ENCODE measurements around the gene SPO11. TPM values are rescaled to one million over a fixed set of nuclear protein-coding genes. Genes with fewer than 3 reads are reported as not detected.

Gene SPO11, protein sequence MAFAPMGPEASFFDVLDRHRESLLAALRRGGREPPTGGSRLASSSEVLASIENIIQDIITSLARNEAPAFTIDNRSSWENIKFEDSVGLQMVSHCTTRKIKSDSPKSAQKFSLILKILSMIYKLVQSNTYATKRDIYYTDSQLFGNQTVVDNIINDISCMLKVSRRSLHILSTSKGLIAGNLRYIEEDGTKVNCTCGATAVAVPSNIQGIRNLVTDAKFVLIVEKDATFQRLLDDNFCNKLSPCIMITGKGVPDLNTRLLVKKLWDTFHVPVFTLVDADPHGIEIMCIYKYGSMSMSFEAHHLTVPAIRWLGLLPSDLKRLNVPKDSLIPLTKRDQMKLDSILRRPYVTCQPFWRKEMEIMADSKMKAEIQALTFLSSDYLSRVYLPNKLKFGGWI
- not detected in 2 replicates for total RNA-seq

DNA sequence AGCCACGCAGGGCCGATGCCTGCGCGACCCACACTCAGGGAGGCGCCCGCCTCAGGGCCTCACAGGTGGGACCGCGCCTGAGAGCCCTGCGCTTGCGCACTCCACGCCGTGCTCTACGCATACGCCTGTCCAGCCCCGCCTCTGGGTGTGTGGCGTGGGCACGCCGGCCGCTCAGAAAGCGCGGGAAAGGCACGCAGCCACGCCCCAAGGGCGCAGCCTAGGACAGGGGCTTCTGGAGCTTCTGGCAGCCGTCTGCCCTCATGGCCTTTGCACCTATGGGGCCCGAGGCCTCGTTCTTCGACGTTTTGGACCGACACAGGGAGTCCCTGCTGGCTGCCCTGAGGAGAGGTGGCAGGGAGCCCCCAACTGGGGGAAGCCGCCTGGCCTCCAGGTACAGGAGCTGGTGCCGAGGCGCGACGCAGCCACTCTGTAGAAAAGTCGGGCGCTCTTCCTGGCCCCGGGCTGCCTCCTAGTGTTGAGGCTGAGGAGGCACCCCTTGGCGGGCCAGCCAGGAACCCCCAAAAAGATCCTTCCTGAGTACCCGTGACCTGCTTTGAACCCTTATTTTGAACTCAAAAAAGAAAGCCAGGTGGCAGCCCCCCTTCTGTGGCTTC is at the start of gene SPO11:
Gene SPO11 (plus strand): TSS at position 196 of the 614 bp plus-strand sequence. CDS start 65 bp downstream, at position 261.
- TF ChIP-seq, protein P1, sequence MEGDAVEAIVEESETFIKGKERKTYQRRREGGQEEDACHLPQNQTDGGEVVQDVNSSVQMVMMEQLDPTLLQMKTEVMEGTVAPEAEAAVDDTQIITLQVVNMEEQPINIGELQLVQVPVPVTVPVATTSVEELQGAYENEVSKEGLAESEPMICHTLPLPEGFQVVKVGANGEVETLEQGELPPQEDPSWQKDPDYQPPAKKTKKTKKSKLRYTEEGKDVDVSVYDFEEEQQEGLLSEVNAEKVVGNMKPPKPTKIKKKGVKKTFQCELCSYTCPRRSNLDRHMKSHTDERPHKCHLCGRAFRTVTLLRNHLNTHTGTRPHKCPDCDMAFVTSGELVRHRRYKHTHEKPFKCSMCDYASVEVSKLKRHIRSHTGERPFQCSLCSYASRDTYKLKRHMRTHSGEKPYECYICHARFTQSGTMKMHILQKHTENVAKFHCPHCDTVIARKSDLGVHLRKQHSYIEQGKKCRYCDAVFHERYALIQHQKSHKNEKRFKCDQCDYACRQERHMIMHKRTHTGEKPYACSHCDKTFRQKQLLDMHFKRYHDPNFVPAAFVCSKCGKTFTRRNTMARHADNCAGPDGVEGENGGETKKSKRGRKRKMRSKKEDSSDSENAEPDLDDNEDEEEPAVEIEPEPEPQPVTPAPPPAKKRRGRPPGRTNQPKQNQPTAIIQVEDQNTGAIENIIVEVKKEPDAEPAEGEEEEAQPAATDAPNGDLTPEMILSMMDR (IDR thresholded peaks at IDR 0.05): no peak
- intact Hi-C loops (cut with micrococcal nuclease): no loop called here
- Mint-ChIP-seq H3K27ac (no peak within 1 kb of the TSS), H3K36me3 (ENCODE audit: low read depth) (no peaks in the 10 kb centered on the region), H3K4me3 (no peak within 1 kb of the TSS), H3K27me3 (peaks cover 26% of the 10 kb centered on the region), H3K9me3 (no peaks in the 10 kb centered on the region), H3K4me1 (no peaks in the 10 kb centered on the region)
- ChIA-PET POLR2A (no interaction called here), CTCF (interaction anchor here (0.7 kb wide), 1 partner anchor 400 kb away, joined by 3 read pairs; no protein-coding TSS in a partner anchor)
- ATAC-seq (ENCODE audit: low read depth) (no peak), DNase-seq (no peak)

DNA sequence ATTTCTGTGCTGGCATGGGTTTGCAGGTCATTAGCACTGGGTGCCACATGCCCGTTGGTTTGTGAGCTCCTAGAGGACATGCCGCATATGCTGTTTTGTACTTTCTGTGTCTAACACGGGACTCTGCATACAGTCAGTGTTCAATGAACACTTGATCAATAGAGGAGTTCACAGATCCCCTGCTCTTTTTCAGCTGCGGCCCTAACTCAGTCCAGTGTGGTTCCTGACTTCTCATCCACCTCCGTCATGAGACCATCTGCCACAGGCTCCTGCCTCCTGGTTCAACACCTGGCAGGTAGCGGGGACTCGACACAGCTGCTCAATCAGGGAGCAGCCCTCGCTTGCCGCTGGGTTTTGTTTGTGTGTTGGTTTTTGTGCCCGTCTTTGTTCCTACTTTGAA is 49.4 kb upstream of the SPO11 start:
- H3K4me3 Mint-ChIP-seq: no peak overlapping the region
- intact Hi-C loops (cut with micrococcal nuclease): no loop called here
- H3K27me3 Mint-ChIP-seq: peaks cover 30% of the 10 kb centered on the region
- H3K27ac Mint-ChIP-seq: no peak overlapping the region
- H3K36me3 Mint-ChIP-seq (ENCODE audit: low read depth): no peaks in the 10 kb centered on the region
- ATAC-seq (ENCODE audit: low read depth) (no peak), DNase-seq (no peak)
- H3K9me3 Mint-ChIP-seq: no peaks in the 10 kb centered on the region
- POLR2A ChIA-PET: no interaction called here
- H3K4me1 Mint-ChIP-seq: no peaks in the 10 kb centered on the region
- TF ChIP-seq, protein P1 (IDR thresholded peaks at IDR 0.05): no peak
- CTCF ChIA-PET: no interaction called here

DNA sequence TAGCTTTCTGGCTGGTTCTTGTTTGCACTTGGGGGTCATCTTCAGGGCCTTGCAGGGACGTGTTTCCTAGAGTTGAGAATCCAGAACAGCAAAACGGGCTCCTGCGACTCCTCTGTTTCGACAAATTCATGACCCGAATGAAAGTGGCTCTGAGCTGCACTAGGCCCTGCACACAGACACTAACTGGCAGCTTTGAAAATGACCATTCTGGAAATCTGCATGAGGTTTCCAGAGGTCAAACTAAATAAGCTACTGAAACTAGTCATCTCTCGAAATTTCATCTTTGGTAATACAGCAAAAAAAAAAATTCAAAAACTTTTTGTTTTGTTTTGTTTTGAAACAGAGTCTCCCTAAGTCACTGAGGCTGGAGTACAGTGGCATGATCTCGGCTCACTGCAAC is 47.7 kb upstream of the SPO11 start:
- intact Hi-C loops (cut with micrococcal nuclease): no loop called here
- no peak overlapping the region for H3K4me3 Mint-ChIP-seq
- no peak for DNase-seq
- ChIA-PET POLR2A (no interaction called here), CTCF (no interaction called here)
- no peaks in the 10 kb centered on the region for H3K36me3 Mint-ChIP-seq (ENCODE audit: low read depth)
- no peaks in the 10 kb centered on the region for H3K4me1 Mint-ChIP-seq
- H3K27me3 Mint-ChIP-seq: peaks cover 25% of the 10 kb centered on the region
- H3K9me3 Mint-ChIP-seq: no peaks in the 10 kb centered on the region
- ATAC-seq (ENCODE audit: low read depth): no peak
- no peak overlapping the region for H3K27ac Mint-ChIP-seq
- TF ChIP-seq, protein P1 (IDR thresholded peaks at IDR 0.05): no peak

DNA sequence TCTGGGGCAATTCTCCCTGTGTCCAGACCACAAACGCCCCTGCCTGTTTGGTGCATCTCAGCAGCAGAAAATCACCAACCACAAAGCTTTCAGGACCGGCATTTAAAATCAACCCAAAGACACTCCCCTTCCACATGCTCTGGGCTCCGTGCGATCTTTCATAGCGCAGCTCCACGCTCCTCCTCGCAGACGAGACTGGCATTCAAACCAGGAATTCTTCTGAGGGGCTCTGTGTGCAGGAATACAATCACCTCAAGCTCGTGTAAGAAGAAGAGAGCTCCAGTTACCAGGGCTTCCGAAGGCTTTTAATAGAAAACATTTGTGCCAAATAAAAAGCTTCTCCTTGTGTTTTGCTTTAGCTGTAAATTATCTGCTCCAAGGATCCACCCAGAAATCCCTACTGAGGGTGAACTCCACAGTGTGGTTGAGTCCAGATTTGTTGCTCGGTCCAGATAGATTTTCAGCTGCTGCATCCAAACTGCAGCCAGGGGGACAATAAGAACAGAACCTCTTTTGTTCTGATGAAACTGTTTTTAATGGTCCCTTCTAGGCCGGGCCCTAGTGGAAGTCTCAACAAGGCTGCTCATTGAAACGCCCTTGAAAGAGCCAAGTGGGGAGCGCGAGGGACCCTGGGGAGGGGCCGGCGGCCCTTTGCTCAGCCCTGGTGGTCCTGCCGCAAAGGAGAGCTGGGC is 46.8 kb upstream of the SPO11 start:
- TF ChIP-seq, protein P1 (IDR thresholded peaks at IDR 0.05): no peak
- Mint-ChIP-seq H3K27ac (no peak overlapping the region), H3K27me3 (peaks cover 27% of the 10 kb centered on the region), H3K4me1 (no peaks in the 10 kb centered on the region), H3K36me3 (ENCODE audit: low read depth) (no peaks in the 10 kb centered on the region), H3K9me3 (no peaks in the 10 kb centered on the region), H3K4me3 (no peak overlapping the region)
- CTCF ChIA-PET: no interaction called here
- intact Hi-C loops (cut with micrococcal nuclease): no loop called here
- DNase-seq (no peak), ATAC-seq (ENCODE audit: low read depth) (no peak)
- POLR2A ChIA-PET: no interaction called here

DNA sequence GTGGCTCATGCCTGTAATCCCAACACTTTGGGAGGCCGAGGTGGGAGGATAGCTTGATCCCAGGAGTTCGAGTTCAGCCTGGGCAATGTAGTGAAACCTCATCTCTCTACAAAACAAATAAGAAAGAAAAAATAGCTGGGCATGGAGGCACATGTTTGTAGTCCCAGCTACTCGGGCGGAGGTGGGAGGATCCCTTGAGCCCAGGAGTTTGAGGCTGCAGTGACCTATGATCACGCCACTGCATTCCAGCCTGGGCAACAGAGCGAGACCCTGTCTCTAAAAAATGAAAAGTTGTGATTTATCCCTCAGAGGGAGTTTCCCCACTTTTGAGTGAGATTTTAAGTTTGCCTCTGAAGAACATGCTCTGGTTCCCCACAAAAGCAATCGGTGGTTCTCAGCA is 45.7 kb upstream of the SPO11 start:
- intact Hi-C loops (cut with micrococcal nuclease): no loop called here
- ATAC-seq (ENCODE audit: low read depth): no peak
- POLR2A ChIA-PET: no interaction called here
- Mint-ChIP-seq H3K4me1 (no peaks in the 10 kb centered on the region), H3K9me3 (no peaks in the 10 kb centered on the region), H3K27ac (no peak overlapping the region), H3K36me3 (ENCODE audit: low read depth) (no peaks in the 10 kb centered on the region), H3K27me3 (peaks cover 36% of the 10 kb centered on the region), H3K4me3 (no peak overlapping the region)
- CTCF ChIA-PET: no interaction called here
- TF ChIP-seq, protein P1 (IDR thresholded peaks at IDR 0.05): no peak
- DNase-seq: no peak

Measured in activated B cell treated with CpG ODN at 0.5 μM for 24 hours (primary cell).